ENCODE data around the gene PTMS.

PTMS gene

DNA sequence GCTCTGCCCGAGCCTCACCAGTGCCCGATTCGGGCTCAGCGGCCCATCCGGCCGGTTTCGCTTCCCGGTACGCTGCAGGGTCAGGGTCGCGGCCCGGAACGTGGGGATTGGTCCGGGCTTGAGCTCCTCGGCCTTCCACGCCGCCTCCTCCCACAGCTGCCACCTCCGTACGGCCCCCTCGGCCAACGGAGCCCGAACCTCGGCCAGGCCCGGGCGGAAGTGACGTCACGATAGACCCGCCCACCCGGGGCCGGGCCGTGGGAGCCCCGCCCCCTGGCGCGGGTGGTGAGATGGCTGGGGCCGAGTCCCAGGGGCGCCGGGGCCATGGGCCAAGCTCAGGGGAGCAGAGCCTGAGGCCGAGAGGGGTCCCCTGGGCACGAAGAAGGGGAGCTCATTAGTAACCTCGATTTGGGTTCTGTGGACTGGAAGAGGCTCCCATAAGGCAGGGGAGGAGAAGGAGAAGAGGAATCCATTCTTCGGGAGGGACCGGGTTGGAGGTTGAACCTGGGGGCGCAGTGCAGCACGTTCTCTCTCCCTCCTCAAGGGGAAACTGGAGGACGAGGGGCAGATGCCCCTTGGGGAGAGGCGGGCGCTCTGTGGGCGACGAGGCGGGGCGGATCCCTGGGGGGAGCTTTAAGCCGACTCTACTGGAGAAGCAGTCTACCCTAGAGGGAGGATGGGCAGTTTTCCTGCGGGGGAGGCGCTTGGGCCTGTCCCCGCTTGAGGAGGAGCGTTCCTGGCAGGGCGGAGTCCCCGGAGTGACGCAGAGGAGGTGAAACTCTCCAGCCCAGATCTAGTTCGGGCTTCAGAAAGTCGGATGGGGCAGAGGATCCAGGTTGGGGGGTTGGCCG lies 13.0 kb upstream of the PTMS start, which contains the start of gene MLF2:
Gene MLF2, minus strand, starts transcription at position 221 of the 851 bp plus-strand sequence. CDS start 807 bp downstream, outside the sequence.
- peak; percentile 99 for DNase-seq

- no peak for DNase-seq
Observed at GRCh38 chr12:6753772-6754356, 12.3 kb upstream of the PTMS start.

DNA sequence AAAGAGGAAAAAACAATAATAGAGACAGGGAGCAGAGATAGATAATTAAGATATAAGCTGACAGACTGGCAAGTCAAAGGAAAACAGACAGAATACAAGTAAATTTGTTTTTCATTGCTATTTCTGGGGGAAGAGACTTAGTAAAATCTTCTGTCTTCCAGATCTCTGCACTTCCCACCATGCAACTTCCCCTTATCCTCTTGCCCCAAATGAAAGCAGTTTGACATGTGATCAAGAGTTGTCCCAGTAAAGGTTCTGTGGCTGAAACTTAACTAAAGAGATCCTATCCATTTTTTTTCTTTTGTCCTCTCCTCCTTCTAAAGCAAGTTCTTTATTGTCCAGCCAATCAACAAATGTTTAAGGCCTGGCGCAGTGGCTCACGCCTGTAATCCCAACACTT lies 11.8 kb upstream of the PTMS start:
- DNase-seq: no peak

DNA sequence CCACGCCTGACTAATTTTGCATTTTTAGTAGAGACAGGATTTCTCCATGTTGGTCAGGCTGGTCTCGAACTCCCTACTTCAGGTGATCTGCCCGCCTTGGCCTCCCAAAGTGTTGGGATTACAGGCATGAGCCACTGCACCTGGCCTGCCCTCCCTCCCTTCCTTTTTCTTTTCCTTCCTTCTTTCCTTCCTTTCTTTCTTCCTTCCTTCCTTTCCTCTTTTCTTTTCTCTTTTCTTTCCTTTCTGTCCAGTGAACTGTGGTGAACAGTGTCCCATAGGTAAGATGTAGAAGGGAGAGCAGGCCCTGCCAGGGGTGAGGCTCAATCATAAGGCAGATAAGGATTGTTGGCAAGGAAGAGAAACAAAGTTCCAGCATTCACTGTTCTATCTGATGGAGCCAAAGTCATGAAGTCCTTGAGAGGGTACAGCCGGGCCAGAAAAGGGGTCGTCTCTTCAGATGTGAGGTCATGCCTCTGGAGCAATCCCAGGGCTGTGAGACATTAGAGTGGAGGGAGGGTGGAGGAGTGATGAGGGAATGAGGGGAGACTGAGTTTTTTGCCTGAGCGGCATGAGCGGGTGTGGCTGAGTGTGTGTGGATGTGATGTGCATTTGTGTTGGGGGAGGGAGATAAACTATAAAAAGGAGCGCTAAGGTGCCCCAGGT lies 9.0 kb upstream of the PTMS start:
- DNase-seq: no peak

DNA sequence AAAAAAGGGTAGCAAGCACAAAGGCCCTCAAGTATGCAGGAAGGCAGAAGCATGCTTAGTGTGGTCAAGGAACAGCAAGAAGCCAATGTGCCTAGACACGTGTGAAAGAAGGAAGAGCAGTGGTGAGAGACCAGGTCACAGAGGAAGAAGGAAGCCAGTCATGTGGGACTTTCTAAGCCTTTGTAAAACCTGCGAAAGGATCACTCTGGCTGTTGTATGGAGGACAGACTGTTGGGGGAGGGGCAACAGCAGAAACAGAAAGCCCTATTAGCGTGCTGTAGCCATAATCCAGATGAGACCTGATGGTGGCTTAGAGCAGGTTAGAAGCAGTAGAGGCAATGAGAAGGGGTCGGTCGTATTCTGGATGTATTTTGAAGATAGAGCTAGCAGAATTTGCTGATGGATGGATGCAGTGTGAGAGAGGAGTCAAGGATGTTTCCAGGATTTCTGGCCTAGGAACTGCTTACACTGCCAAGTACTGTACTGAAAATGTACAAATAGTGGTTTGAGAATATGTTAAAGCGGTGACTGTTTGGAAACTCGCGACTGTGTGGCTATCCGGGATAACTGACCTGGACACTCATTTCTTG lies 7.6 kb upstream of the PTMS start:
- DNase-seq: no peak

GRCh38 chr12:6759741-6760140 lies 6.4 kb upstream of the PTMS start:
- no peak for DNase-seq

DNA sequence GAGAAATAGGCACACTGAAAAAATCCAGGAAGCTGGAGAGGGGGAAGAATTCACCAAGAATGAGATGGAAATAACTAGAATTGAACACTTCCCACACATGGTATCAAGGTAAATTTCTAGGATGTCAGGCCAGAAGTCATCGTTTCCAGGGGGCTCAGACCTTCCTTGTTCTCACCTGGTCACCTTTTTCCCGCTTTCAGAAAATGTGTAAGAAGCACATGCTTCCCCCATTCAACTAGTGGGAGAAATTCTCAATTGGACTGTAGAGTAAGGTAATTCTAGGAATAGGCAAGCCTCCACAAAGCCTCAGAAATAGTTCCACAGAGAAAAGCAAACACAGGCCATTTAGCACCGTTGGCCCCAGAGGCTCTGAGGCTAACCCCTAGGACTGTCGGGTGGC lies 2.8 kb upstream of the PTMS start:
- DNase-seq: no peak

DNA sequence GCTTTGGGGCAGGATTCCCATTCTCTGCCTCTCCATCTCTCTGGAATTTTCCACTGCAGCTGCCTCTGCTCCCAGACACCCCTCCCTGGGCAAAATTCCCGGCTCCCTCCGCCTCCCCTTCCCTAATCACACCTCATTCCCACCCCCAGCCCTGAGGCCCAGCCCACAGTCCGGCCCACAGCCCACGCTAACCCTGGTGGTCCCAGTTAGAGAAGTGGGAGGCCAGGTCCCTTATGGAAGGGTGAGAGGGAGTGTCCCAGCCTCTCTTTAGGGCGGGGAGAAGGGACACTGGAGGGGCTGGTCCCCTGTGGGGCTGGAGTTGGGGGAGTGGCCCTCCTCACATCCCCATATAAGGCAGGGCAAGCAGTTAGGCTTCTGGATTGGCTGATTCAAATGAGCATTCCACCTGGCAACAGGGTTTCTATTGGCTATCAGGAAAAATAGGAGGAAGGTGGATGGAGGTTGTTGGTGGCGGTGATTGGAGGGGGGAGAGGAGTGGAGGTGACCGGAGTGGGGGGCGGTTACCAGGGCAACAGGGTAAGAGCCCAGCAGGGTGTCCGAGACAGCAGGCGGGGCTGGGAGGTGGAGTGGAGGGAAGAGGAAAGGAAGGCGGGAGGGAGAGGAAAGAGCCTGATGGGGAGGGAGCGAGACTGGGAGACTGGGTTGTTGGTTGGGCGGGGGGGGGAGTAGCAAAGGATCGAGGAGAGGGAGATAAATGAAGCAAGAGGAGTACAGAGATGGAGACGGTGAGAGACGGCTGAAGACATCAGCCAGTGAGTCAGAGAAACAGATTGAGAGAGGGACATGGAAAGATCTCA lies 1.9 kb upstream of the PTMS start:
- DNase-seq: no peak

DNA sequence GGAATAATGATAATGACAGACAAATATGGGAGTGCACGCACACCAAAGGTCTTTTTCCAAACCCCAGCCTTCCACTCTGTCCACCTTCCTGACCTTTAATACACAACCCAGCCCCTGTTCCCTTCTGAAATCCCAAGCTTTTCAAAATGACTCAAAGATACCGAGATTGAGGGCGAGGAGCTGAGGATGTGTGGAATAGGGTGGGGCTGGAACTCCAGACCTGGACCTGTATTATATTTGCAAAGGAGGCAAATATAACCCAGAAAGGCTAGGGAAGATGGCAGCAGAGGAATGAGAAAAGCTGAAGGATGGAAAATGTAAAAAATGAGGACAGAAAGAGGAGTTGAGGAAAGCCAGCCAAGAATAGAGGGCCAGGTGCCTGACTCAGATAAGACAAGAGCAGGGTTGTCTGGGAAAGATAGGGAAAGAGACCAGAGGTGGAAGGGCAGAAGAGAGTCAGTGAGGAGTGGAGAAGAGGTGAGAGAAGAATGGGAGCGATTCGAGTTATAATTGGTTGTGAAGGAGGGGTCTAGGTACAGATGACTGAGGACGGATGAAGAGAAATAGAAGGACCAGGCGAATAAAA lies 1.0 kb upstream of the PTMS start:
- no peak for DNase-seq

GRCh38 chr12:6766651-6767349 lies 637 bp downstream of the PTMS start:
- DNase-seq: peak; percentile 84

DNA sequence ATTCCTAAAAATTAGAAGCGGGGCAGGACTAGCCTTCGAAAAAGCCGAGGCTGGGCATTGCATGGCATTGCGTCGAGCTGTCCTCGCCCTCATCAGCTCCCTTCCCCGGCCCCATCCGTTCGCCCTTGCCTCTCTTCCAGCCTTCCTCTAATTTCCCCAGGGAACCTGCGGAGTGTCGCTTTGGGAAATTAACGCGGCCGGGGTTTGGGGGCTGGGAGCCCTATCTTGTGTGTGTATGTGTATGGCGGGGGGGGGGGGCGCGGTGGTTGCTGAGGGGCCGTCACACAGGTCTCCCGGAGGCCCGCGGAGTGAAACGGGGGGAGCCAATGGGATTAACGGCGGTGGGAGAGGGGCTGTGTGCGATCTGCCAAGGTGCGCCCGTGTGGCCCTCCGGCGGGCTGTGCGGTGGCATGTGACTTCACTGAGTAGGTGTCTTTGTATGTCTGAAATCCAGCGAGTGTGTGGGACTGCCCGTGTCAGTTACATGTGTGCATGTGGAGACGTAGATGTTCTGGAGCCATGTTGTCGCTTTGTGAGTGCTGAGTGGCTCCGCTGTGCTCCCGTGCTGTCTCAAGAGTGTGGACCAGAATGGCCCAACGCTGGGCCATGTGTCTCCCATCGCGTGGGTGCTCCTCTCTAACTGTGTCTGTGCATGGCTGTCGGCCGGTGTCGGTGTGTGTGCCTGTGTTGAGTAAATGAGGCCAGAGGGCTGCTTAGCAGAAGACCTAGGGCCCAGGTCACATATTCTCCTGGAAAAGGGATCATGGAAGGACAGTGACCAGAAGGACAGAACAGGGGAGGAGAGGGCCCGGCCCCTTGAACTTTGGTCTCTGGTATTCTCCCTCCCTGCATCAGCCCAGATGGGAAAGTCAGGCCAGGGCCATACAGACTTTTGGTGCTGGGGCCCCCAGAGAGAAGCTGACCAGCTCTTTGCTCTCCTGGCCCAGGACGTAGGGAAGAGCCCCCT lies 1.5 kb downstream of the PTMS start:
- no peak for DNase-seq

GRCh38 chr12:6768437-6768914 lies 2.3 kb downstream of the PTMS start:
- DNase-seq: no peak

GRCh38 chr12:6768990-6769389 lies 2.8 kb downstream of the PTMS start:
- no peak for DNase-seq

- no peak for DNase-seq
Observed at GRCh38 chr12:6769666-6770065, 3.5 kb downstream of the PTMS start.

GRCh38 chr12:6770094-6770493 lies 3.9 kb downstream of the PTMS start:
- DNase-seq: no peak

- DNase-seq: no peak
Observed at GRCh38 chr12:6770600-6770999, 4.4 kb downstream of the PTMS start.

GRCh38 chr12:6771091-6771495 lies 4.9 kb downstream of the PTMS start:
- no peak for DNase-seq

DNA sequence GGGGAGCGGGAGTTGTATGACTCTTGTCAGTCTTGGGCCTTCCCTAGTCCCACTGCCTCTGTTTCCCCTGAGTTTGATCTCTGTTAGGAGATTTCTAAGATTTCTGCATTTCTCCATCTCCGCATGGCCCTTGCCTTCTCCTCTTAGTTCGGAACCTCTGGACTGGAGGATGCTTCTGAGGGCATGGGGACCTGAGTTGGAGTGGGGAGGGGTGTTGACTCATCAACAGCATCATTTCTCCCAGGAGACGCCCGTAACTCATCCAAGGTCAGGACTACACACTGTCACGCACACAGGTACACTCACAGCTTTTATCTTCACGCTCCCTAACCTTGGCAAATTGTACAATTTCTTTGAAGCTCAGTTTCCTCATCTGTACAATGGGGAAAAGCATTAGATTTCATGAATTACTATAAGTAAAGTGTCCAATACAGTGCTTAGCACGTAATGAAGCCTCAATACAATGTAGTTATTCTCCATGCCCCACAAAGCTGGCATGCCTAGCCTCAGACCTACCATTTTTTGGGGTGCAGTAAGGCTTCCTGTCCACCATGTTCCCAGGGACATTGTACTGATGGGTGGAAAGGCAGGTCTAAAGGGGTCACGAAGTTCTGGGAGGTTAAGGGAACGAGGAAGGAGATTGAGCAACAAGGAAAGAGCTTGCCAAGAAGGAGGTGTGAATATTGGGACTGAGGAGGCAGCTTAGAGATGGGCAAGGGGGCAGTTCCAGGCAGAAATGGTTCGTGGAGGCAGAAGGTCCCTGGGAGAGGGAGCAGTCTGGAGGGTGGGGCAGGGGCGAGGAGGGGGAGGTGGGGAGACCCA lies 5.6 kb downstream of the PTMS start:
- DNase-seq: no peak

GRCh38 chr12:6772331-6772695 lies 6.2 kb downstream of the PTMS start, which contains the start of gene LAG3:
Gene LAG3 (plus strand): TSS chr12:6772520. CDS start chr12:6772853, 333 bp downstream.
- DNase-seq: peak; percentile 84
